Measurements from ENCODE around the gene TPGS2. TPM values are rescaled to one million over a fixed set of nuclear protein-coding genes. Genes with fewer than 3 reads are reported as not detected.

TPGS2 gene
- total and polyA plus RNA-seq, 3 donors from 2014 or later = 338 to 628 (median 546) TPM

DNA sequence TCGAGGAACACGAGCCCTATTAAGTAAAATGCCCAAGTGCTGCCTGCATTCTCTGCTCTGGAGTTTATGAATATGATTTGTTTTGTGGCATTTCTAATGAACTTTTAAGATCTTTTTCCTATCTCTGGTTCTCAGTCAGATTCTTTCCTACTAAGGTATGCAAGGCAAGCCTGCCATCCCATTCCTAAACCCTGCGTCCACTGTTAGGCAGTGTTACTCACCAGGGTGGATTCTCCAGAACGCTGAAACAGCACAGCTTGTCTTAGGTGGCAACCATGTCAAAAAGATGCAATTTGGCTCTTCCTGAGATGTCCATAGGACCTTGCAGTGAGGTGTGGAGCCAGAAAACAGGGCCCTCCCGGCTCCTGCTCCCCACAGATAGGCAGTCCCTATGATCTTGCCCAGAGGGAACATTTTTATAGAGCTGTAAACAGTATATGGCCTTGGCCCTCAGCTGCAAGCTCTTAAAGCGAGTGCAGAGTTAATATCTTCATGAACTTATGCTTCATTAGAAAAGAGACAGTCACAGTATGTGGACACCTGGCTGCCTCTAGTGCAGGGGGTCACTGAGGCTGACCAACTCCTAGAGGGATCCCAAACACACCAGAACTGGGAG is 84.4 kb downstream of the TPGS2 start:
- TF ChIP-seq, protein P1, sequence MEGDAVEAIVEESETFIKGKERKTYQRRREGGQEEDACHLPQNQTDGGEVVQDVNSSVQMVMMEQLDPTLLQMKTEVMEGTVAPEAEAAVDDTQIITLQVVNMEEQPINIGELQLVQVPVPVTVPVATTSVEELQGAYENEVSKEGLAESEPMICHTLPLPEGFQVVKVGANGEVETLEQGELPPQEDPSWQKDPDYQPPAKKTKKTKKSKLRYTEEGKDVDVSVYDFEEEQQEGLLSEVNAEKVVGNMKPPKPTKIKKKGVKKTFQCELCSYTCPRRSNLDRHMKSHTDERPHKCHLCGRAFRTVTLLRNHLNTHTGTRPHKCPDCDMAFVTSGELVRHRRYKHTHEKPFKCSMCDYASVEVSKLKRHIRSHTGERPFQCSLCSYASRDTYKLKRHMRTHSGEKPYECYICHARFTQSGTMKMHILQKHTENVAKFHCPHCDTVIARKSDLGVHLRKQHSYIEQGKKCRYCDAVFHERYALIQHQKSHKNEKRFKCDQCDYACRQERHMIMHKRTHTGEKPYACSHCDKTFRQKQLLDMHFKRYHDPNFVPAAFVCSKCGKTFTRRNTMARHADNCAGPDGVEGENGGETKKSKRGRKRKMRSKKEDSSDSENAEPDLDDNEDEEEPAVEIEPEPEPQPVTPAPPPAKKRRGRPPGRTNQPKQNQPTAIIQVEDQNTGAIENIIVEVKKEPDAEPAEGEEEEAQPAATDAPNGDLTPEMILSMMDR (IDR thresholded peaks at IDR 0.05) = no peak
- no peak for TF ChIP-seq POLR2A (IDR thresholded peaks at IDR 0.05)
- DNase-seq = no peak

More for the DNA sequence above, 84.4 kb downstream of the TPGS2 start:
- intact Hi-C loops (cut with DNase I; ENCODE audit: low total_unique reads) = no loop called here
- H3K4me1 ChIP-seq = no peaks in the 10 kb centered on the region
- no peak overlapping the region for H3K27ac ChIP-seq
- no peaks in the 10 kb centered on the region for H3K27me3 ChIP-seq
- H3K9me3 ChIP-seq = no peaks in the 10 kb centered on the region
- H3K4me3 ChIP-seq = no peak overlapping the region
- 75 to 87% methylated on average over 6 of the region's 6 CpGs for WGBS, 2 donors
- no peaks in the 10 kb centered on the region for H3K36me3 ChIP-seq (ENCODE audit: low read depth, missing control alignments)

Other genes with a start within 250 kb of the TPGS2 start
- 10 to 100 TPM; 35.0 to 48.7 TPM for gene KIAA1328, start 125 bp upstream of the TPGS2 start, total RNA-seq
- 19.9 TPM for gene KIAA1328, start 125 bp upstream of the TPGS2 start, polyA plus RNA-seq (ENCODE audit: insufficient read depth, low read depth, low replicate concordance)